ENCODE measurements around the gene CTXN1.

CTXN1 gene

DNA sequence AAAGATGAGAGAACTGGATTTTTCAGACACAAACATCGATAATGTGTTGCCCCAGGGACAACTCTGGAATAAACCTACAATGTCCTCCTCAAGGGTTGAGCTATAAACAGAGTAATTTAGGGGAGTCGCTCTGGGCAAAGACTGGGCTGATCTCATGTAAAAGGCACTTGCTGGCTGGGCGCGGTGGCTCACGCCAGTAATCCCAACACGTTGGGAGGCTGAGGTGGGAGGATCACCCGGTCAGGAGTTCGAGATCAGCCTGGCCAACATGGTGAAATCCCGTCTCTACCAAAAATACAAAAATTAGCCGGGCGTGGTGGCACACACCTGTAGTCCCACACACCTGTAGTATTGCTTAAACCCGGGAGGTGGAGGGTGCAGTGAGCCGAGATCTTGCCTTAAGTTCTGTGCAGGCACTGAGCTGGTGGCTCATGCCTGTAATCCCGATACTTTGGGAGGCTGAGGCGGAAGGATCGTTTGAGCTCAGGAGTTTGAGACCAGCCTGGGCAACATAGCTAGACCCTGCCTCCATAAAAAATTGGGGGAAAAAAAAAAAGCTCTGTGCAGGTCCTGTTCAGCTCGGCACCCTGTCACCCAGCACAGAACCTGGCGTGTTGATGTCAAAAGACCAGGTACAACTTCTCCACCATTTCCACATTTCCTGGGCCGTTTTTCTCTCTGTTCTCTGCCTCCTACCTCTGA is 16.1 kb upstream of the CTXN1 start:
- peak overlapping the region; percentile 90 for H3K9ac ChIP-seq (ENCODE audit: low read depth, low read length, poor library complexity, severe bottlenecking)
- peak overlapping the region; percentile 80 for H3K4me3 ChIP-seq (ENCODE audit: low read length, poor library complexity, severe bottlenecking)
- H3F3A ChIP-seq (ENCODE audit: low read depth): no peaks in the 10 kb centered on the region
- no peaks in the 10 kb centered on the region for H3K27me3 ChIP-seq (ENCODE audit: insufficient read depth, low read length, poor library complexity, severe bottlenecking)
- H3K4me1 ChIP-seq (ENCODE audit: insufficient read depth, low read length, poor library complexity, severe bottlenecking): peaks cover 6% of the 10 kb centered on the region
- H3K9me3 ChIP-seq (ENCODE audit: insufficient read depth, low read depth, low read length): no peaks in the 10 kb centered on the region
- H3K79me2 ChIP-seq (ENCODE audit: insufficient read depth, low read length): peaks cover 31% of the 10 kb centered on the region
- no peak overlapping the region for H2AFZ ChIP-seq (ENCODE audit: low read length)
- H3K9me2 ChIP-seq (replicated peaks; ENCODE audit: low read depth, low read length): no peaks in the 10 kb centered on the region
- TF ChIP-seq, protein P1, sequence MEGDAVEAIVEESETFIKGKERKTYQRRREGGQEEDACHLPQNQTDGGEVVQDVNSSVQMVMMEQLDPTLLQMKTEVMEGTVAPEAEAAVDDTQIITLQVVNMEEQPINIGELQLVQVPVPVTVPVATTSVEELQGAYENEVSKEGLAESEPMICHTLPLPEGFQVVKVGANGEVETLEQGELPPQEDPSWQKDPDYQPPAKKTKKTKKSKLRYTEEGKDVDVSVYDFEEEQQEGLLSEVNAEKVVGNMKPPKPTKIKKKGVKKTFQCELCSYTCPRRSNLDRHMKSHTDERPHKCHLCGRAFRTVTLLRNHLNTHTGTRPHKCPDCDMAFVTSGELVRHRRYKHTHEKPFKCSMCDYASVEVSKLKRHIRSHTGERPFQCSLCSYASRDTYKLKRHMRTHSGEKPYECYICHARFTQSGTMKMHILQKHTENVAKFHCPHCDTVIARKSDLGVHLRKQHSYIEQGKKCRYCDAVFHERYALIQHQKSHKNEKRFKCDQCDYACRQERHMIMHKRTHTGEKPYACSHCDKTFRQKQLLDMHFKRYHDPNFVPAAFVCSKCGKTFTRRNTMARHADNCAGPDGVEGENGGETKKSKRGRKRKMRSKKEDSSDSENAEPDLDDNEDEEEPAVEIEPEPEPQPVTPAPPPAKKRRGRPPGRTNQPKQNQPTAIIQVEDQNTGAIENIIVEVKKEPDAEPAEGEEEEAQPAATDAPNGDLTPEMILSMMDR (conservative IDR thresholded peaks at IDR 0.05; ENCODE audit: low read length): no peak
- TF ChIP-seq EZH2phosphoT487 (IDR thresholded peaks at IDR 0.05; ENCODE audit: borderline replicate concordance): no peak
- H3K4me2 ChIP-seq (ENCODE audit: low read depth, low read length, poor library complexity, severe bottlenecking): peak overlapping the region; percentile 65
- peaks cover 12% of the 10 kb centered on the region; the same call in 1 of the 2 replicates for H3K36me3 ChIP-seq (ENCODE audit: insufficient read depth, low read length)
- H4K20me1 ChIP-seq (ENCODE audit: insufficient read depth, low read length, poor library complexity, severe bottlenecking): no peaks in the 10 kb centered on the region

GRCh38 chr19:7940841-7941240 is 14.9 kb upstream of the CTXN1 start:
- TF ChIP-seq, protein P1 (conservative IDR thresholded peaks at IDR 0.05; ENCODE audit: low read length): no peak
- TF ChIP-seq EZH2phosphoT487 (IDR thresholded peaks at IDR 0.05; ENCODE audit: borderline replicate concordance): no peak
- Histone ChIP-seq H3K4me2 (ENCODE audit: low read depth, low read length, poor library complexity, severe bottlenecking) (no peak overlapping the region), H3K9me2 (replicated peaks; ENCODE audit: low read depth, low read length) (no peaks in the 10 kb centered on the region), H3K36me3 (ENCODE audit: insufficient read depth, low read length) (peaks cover 15% of the 10 kb centered on the region; the same call in 1 of the 2 replicates), H3K9me3 (ENCODE audit: insufficient read depth, low read depth, low read length) (no peaks in the 10 kb centered on the region), H3F3A (ENCODE audit: low read depth) (no peaks in the 10 kb centered on the region), H3K79me2 (ENCODE audit: insufficient read depth, low read length) (peaks cover 31% of the 10 kb centered on the region), H3K27me3 (ENCODE audit: insufficient read depth, low read length, poor library complexity, severe bottlenecking) (no peaks in the 10 kb centered on the region), H3K9ac (ENCODE audit: low read depth, low read length, poor library complexity, severe bottlenecking) (no peak overlapping the region), H4K20me1 (ENCODE audit: insufficient read depth, low read length, poor library complexity, severe bottlenecking) (no peaks in the 10 kb centered on the region), H3K4me3 (ENCODE audit: low read length, poor library complexity, severe bottlenecking) (no peak overlapping the region), H3K4me1 (ENCODE audit: insufficient read depth, low read length, poor library complexity, severe bottlenecking) (peaks cover 6% of the 10 kb centered on the region), H2AFZ (ENCODE audit: low read length) (no peak overlapping the region)

- H3K27me3 ChIP-seq (ENCODE audit: insufficient read depth, low read length, poor library complexity, severe bottlenecking): no peaks in the 10 kb centered on the region
- TF ChIP-seq, protein P1 (conservative IDR thresholded peaks at IDR 0.05; ENCODE audit: low read length): no peak
- TF ChIP-seq EZH2phosphoT487 (IDR thresholded peaks at IDR 0.05; ENCODE audit: borderline replicate concordance): no peak
- no peaks in the 10 kb centered on the region for H3K9me2 ChIP-seq (replicated peaks; ENCODE audit: low read depth, low read length)
- no peaks in the 10 kb centered on the region for H3K4me1 ChIP-seq (ENCODE audit: insufficient read depth, low read length, poor library complexity, severe bottlenecking)
- H3F3A ChIP-seq (ENCODE audit: low read depth): no peaks in the 10 kb centered on the region
- no peak overlapping the region for H3K4me2 ChIP-seq (ENCODE audit: low read depth, low read length, poor library complexity, severe bottlenecking)
- peaks cover 48% of the 10 kb centered on the region; the same call in 1 of the 2 replicates for H3K36me3 ChIP-seq (ENCODE audit: insufficient read depth, low read length)
- H3K4me3 ChIP-seq (ENCODE audit: low read length, poor library complexity, severe bottlenecking): no peak overlapping the region
- H3K9ac ChIP-seq (ENCODE audit: low read depth, low read length, poor library complexity, severe bottlenecking): no peak overlapping the region
- no peaks in the 10 kb centered on the region for H3K79me2 ChIP-seq (ENCODE audit: insufficient read depth, low read length)
- H4K20me1 ChIP-seq (ENCODE audit: insufficient read depth, low read length, poor library complexity, severe bottlenecking): no peaks in the 10 kb centered on the region
- no peak overlapping the region for H2AFZ ChIP-seq (ENCODE audit: low read length)
- no peaks in the 10 kb centered on the region for H3K9me3 ChIP-seq (ENCODE audit: insufficient read depth, low read depth, low read length)
Measured at GRCh38 chr19:7934766-7935165, 8.8 kb upstream of the CTXN1 start.

All from Loucy (cell line).